ENCODE results near the gene ASB18. TPM values are rescaled to one million over a fixed set of nuclear protein-coding genes. Genes with fewer than 3 reads are reported as not detected.

Gene ASB18
- total RNA-seq, 1 experiment from 2014 or later, result not detected

GRCh38 chr2:236164925-236165841, 99.0 kb downstream of the ASB18 start:
- H3K27ac ChIP-seq (ENCODE audit: low read depth, low read length), result peak overlapping the region; percentile 82; the same call in 1 of the 2 replicates
- POLR2A ChIA-PET, result no interaction called here

More at GRCh38 chr2:236164925-236165841, 99.0 kb downstream of the ASB18 start:
- H3K27me3 ChIP-seq (ENCODE audit: insufficient read depth, low read length), result no peaks in the 10 kb centered on the region
- no peaks in the 10 kb centered on the region for H3K9me3 ChIP-seq (ENCODE audit: control insufficient read depth in 1 of 2, insufficient read depth in 1 of 2, low read depth in 1 of 2, low read length in 2 of 2)
- no peak for ATAC-seq
- peak overlapping the region; percentile 79 for H3K4me2 ChIP-seq (ENCODE audit: low read length)
- H3K9me2 ChIP-seq (ENCODE audit: insufficient read depth), result no peaks in the 10 kb centered on the region
- intact Hi-C loops (cut with micrococcal nuclease), result no loop called here
- ChIA-PET RAD21 (ENCODE audit: low non-redundant PET in 1 of 2, low total read pairs in 2 of 2, uncharacterized antibody in 2 of 2, unreplicated experiment in 2 of 2) (no interaction called here), CTCF (interaction anchor here (0.9 kb wide), 1 partner anchor 13 kb away, joined by 3 read pairs; no protein-coding TSS in a partner anchor)
- no TSS peak for BruUV-seq (replicated peaks)
- H2AFZ ChIP-seq (ENCODE audit: low read depth, low read length, poor library complexity, severe bottlenecking), result no peak overlapping the region
- peaks cover 0 to 27% of the 10 kb centered on the region in 2 experiments; a peak in 1 of 4 replicates for H3K4me1 ChIP-seq (ENCODE audit: control insufficient read depth in 1 of 2, insufficient read depth in 2 of 2, low read length in 2 of 2)
- no peaks in the 10 kb centered on the region for H4K20me1 ChIP-seq (ENCODE audit: insufficient read depth)
- no peak for DNase-seq (ENCODE audit: low read depth, low spot score)
- TF ChIP-seq EZH2 (IDR thresholded peaks at IDR 0.05), result no peak
- TF ChIP-seq SP1 (IDR thresholded peaks at IDR 0.05; ENCODE audit: low read depth), result no peak
- TF ChIP-seq, protein P1, sequence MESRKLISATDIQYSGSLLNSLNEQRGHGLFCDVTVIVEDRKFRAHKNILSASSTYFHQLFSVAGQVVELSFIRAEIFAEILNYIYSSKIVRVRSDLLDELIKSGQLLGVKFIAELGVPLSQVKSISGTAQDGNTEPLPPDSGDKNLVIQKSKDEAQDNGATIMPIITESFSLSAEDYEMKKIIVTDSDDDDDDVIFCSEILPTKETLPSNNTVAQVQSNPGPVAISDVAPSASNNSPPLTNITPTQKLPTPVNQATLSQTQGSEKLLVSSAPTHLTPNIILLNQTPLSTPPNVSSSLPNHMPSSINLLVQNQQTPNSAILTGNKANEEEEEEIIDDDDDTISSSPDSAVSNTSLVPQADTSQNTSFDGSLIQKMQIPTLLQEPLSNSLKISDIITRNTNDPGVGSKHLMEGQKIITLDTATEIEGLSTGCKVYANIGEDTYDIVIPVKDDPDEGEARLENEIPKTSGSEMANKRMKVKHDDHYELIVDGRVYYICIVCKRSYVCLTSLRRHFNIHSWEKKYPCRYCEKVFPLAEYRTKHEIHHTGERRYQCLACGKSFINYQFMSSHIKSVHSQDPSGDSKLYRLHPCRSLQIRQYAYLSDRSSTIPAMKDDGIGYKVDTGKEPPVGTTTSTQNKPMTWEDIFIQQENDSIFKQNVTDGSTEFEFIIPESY (IDR thresholded peaks at IDR 0.05; ENCODE audit: extremely low read depth, insufficient replicate concordance, low read length), result no peak
- TF ChIP-seq ZFX (IDR thresholded peaks at IDR 0.05), result no peak
- no peak for TF ChIP-seq POLR2AphosphoS5 (IDR thresholded peaks at IDR 0.05; ENCODE audit: low read depth, low read length)
- TF ChIP-seq CEBPB (IDR thresholded peaks at IDR 0.05; ENCODE audit: low read depth), result no peak
- TF ChIP-seq EGR1 (IDR thresholded peaks at IDR 0.05; ENCODE audit: low read depth), result no peak
- no peak for TF ChIP-seq EZH2phosphoT487 (IDR thresholded peaks at IDR 0.05; ENCODE audit: borderline replicate concordance)
- no peak for TF ChIP-seq CBX3 (IDR thresholded peaks at IDR 0.05; ENCODE audit: low read depth)
- no peak for TF ChIP-seq CTCF (IDR thresholded peaks at IDR 0.05 in 2 of 3, conservative IDR thresholded peaks at IDR 0.05 in 1 of 3; ENCODE audit: borderline replicate concordance in 1 of 3, insufficient read depth in 1 of 3, low read depth in 2 of 3, low read length in 2 of 3)
- TF ChIP-seq FOSL1 (IDR thresholded peaks at IDR 0.05; ENCODE audit: low read depth), result no peak
- H3K36me3 ChIP-seq (ENCODE audit: control insufficient read depth in 1 of 2, insufficient read depth in 2 of 2, low read length in 2 of 2), result peaks cover 0 to 6% of the 10 kb centered on the region in 2 experiments; a peak in 1 of 4 replicates
- peak overlapping the region; percentile 51 to 63 for H3K4me3 ChIP-seq (replicated peaks in 1 of 2; ENCODE audit: low read depth in 1 of 2, low read length in 2 of 2)
- peak overlapping the region; percentile 57 for H3K9ac ChIP-seq (ENCODE audit: low read length)
- peaks cover 21% of the 10 kb centered on the region for H3K79me2 ChIP-seq (ENCODE audit: insufficient read depth, low read length)
